Activated T-cell treated with anti-CD3 and anti-CD28 coated beads for 48 hours (primary cell): ENCODE measurements around the gene DOCK11.
A peak's percentile ranks its signal among the peaks of the same experiment; 100 is the strongest.

Experiments
- DNase-seq: peaks from one replicate; pipeline ENCODE4 v3.0.0-alpha.2; 2020; ENCODE audit warnings: low read depth

Gene DOCK11

DNA sequence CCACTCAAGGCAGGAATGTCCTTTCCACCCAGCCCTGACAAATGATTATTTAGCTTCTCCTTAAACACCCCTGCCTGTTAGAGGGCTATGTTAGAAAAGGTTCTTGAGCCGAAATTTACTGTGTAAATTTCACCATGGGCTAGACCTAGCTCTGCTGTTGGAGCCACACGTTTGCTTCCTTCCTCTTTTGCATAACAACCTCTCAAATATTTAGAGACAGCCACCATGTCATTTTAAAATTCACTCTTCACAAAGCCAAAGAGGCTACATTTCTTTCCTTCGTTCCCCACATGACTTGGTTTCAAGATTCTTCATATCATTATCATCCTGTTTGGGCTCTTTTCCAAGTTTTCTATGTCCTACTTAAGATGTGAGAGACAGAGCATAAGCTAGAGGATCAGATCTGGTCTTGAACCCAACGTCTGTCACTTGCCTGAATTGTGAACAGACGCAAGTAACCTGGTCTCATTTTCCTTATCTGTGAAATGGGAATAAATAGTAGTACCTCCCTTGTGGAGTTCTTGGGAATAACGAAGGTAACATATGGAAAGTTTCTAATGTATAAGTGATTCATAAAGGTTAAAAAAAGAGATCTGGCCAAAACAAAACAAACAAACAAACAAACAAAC is 6.7 kb downstream of the DOCK11 start:
- DNase-seq, result no peak

- no peak for DNase-seq
These were observed 7.8 kb downstream of the DOCK11 start for GRCh38 chrX:118503260-118504041.

DNA sequence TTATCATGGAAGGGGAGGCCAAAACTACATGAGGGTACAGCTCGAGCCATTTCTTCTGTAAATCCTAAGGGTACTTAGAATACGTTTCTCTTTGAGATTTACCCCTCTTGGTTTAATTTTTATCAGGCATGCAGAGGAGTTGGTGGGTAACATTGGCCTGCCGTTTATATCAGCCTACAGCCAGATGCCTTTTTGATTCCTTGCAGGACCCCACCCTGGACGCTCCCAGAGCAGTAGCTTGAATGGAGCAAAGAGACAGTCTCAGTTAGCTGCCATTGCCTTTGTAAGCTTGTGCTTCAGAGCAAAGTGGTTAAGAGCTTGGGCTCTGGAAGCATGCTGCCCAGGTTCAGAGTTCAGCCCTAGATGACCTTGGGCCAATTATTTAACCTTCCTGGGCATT is 9.0 kb downstream of the DOCK11 start:
- DNase-seq, result no peak

DNA sequence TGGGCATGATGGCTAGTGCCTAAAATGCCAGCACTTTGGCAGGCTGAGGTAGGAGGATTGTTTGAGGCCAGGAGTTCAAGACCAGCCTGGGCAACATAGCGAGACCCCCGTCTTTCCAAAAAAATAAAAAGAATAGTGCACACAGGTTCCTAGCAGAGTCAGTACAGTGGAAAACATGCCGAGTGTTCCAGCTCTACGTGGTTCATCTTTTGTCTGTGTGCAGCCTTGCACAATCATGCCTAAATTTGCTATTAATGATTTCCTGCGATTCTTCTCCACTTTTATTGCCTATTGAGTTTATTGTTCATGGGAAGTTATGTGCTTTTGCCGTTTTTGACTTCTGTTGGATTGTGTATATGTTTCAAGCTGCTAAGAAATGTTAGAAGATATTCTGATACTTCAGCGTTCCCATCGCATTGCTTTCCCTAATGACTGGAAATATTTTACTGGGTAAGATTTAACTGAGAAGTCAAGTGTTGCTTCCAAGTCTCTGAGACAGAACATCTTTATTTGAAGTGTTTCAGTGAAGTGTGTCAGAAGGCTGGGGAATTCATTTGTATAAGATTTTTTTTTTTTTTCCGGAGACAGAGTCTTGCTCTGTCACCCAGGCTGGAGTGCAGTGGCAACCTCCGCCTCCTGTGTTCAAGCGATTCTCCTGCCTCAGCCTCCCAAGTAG is 11.3 kb downstream of the DOCK11 start:
- DNase-seq, result no peak

- DNase-seq, result no peak
These were observed 12.2 kb downstream of the DOCK11 start for GRCh38 chrX:118507766-118508165.

- no peak for DNase-seq
These were observed 12.6 kb downstream of the DOCK11 start for GRCh38 chrX:118508221-118508620.

DNA sequence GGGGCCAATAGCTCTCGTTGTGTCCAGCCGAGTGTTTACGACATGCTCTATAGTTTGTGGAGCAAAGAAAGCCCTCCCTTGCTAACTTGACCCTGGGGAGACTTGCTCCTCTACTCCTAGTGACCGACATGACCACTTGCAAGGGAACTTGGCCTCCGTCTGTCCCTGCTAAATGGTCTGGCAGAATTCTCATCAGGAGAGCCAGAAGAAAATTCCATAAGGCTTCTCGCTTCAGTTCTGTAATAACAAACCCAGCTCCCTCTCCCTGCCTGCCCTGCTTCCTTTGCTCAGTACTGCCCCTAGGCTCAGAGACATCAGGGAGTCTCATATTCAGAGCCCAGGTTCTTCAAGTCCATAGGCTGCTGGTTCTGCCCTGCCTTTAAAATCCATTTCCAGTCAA is 13.0 kb downstream of the DOCK11 start:
- no peak for DNase-seq

- no peak for DNase-seq
These were observed 14.5 kb downstream of the DOCK11 start for GRCh38 chrX:118510111-118510510.

GRCh38 chrX:118513120-118513898 is 17.7 kb downstream of the DOCK11 start:
- DNase-seq, result no peak

GRCh38 chrX:118519411-118520215 is 24.0 kb downstream of the DOCK11 start:
- no peak for DNase-seq

GRCh38 chrX:118520216-118521206 is 24.9 kb downstream of the DOCK11 start:
- no peak for DNase-seq

GRCh38 chrX:118521435-118521834 is 25.8 kb downstream of the DOCK11 start:
- DNase-seq, result no peak

GRCh38 chrX:118522230-118522926 is 26.8 kb downstream of the DOCK11 start:
- DNase-seq, result no peak

DNA sequence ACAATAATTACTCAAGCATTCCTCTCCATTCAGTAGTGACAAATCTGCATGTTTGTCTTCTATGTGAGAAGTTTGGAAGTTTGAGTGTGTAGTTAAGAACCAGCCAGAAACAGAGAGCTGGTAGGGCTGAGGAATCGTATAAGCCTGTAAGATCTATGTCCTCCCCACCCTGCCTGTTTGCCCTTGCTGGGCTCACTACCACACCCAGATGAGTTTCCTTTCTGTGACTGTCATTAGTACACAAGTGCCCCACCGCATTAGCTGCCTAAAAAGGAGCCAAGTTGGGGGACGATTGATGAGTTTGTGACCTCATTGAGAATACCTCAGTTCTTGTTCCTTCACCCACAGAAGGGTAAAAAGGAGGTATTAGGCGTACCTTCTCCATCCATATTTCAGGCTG is 28.3 kb downstream of the DOCK11 start:
- DNase-seq, result no peak

DNA sequence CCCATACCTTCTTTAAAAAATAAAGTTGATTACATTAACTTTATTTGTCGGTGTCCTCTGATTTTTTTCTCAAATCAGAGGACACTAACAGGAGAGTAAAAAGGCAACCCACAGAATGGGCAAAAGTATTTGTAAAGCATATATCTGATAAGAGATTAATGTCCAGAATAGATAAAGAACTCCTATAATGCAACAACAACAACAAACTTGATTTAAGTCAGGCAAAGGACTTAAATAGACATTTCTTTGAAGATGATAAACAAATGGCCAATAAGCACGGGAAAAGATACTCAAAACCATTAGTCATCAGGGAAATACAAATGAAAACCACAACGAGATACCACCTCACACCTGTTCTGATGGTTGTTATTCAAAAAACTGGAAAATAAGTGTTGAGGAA is 28.7 kb downstream of the DOCK11 start:
- no peak for DNase-seq

DNA sequence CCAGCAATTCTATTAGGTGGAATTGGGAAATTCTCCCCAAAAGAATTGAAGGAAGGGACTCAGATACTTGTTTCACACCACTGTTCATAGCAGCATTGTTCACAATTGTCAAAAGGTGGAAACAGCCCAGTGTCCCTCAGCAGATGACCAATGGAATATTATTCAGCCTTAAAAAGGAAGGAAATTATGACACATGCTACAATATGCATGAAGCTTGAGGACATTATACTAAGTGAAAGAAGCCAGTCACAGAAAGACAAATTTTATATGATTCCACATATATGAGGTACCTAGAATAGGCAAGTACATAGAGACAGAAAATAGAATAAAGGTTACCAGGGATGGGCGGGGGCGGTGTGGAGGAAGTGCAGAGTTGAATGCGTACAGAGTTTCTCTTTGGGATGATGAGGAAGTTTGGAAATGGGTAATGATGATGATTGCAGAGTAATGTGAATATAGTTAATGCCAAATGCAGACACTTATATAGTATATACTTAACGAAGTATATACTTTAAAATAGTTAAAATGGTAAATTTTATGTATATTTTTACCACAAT is 29.6 kb downstream of the DOCK11 start:
- no peak for DNase-seq

GRCh38 chrX:118526149-118526548 is 30.5 kb downstream of the DOCK11 start:
- DNase-seq, result no peak

GRCh38 chrX:118528071-118528737 is 32.6 kb downstream of the DOCK11 start:
- peak; percentile 25 for DNase-seq
